B cell (primary cell): ENCODE results near the gene PTCRA. TPM values are rescaled to one million over a fixed set of nuclear protein-coding genes. Genes with fewer than 3 reads are reported as not detected.
"Not testable (repeated sequence)": the region's sequence is repeated elsewhere in the genome, so short reads cannot be mapped to it uniquely, and the experiment has no call there.

Experiments used
- ATAC-seq: fragments of 200-7000 bp; cut with Tn5 transposase; one replicate; pipeline ENCODE4 v1.10.0; 2021; ENCODE audit warnings: low read depth, mild to moderate bottlenecking, moderate number of reproducible peaks, moderate library complexity
- CTCF ChIA-PET: fragments of 350-600 bp; sonication (Branson Sonifier 250); formaldehyde crosslinking; loops from one replicate; lab custom pipeline; 2021; ENCODE audit warnings: antibody characterized with exemption, inconsistent platforms; lab: Charles Lee
- POLR2A ChIA-PET: fragments of 350-600 bp; sonication (Branson Sonifier 250); formaldehyde crosslinking; loops from one replicate; lab custom pipeline; 2021; ENCODE audit warnings: antibody characterized with exemption; lab: Charles Lee
- DNase-seq: peaks from one replicate; pipeline ENCODE4 v3.0.0; 2013
- H2AFZ ChIP-seq: 2 replicates; pipeline ENCODE4 v1.6.1; 2012; ENCODE audit warnings: mild to moderate bottlenecking, low read depth, low read length; ENCODE audit not compliant: insufficient read depth, poor library complexity, severe bottlenecking
- H3K27ac ChIP-seq, 2 donors: 1 replicate in 1 of 2; 2 replicates in 1 of 2; pipeline ENCODE4 v1.5.1; 2012 to 2013; ENCODE audit warnings: low read length in 2 of 2, mild to moderate bottlenecking in 2 of 2, moderate library complexity in 1 of 2
- H3K27me3 ChIP-seq, 4 experiments: fragments of 200-600 bp in 1 of 4; sonication (generic) in 1 of 4; replicated peaks in 1 of 4; 1 replicate in 2 of 4; 2 replicates in 2 of 4; pipeline versions ENCODE4 v1.6.1 to v1.7.0; 2013 to 2016; ENCODE audit warnings: low read length in 3 of 4, mild to moderate bottlenecking in 2 of 4, mixed read lengths in 1 of 4, moderate library complexity in 1 of 4; ENCODE audit not compliant: insufficient read depth in 4 of 4, control insufficient read depth in 3 of 4; ENCODE audit errors: control extremely low read depth in 1 of 4
- H3K36me3 ChIP-seq, 2 experiments: replicated peaks in 1 of 2; 1 replicate in 1 of 2; 2 replicates in 1 of 2; pipeline versions ENCODE4 v1.6.1 to v1.7.1; 2013; ENCODE audit warnings: low read length in 1 of 2; ENCODE audit not compliant: insufficient read depth in 2 of 2, control insufficient read depth in 1 of 2; ENCODE audit errors: control extremely low read depth in 1 of 2, extremely low read depth in 1 of 2
- H3K4me1 ChIP-seq, 2 donors: fragments of 200-600 bp in 1 of 2; sonication (generic) in 1 of 2; 1 replicate in 1 of 2; 2 replicates in 1 of 2; pipeline versions ENCODE4 v1.5.1 to v1.6.1; 2013 to 2017; ENCODE audit warnings: low read length in 2 of 2; ENCODE audit not compliant: control insufficient read depth in 2 of 2, insufficient read depth in 2 of 2
- H3K4me2 ChIP-seq: replicated peaks from 2 replicates; pipeline ENCODE3; 2012; ENCODE audit warnings: mild to moderate bottlenecking, low read depth, low read length; ENCODE audit not compliant: poor library complexity, severe bottlenecking
- H3K4me3 ChIP-seq, 5 experiments: fragments of 200-600 bp in 1 of 5; sonication (generic) in 1 of 5; 1 replicate in 3 of 5; 2 replicates in 2 of 5; pipeline versions ENCODE4 v1.5.1 to v1.7.0; 2011 to 2016; ENCODE audit warnings: low read length in 4 of 5, mild to moderate bottlenecking in 4 of 5, low read depth in 2 of 5, control low read depth in 1 of 5, moderate library complexity in 1 of 5; ENCODE audit not compliant: insufficient read depth in 1 of 5; ENCODE audit errors: control extremely low read depth in 1 of 5, extremely low read depth in 1 of 5
- H3K79me2 ChIP-seq: fragments of 200-600 bp; sonication (generic); one replicate; pipeline ENCODE4 v1.6.0; 2016; ENCODE audit warnings: low read length; ENCODE audit not compliant: control insufficient read depth, insufficient read depth
- H3K9ac ChIP-seq: fragments of 200-600 bp; sonication (generic); 2 replicates; pipeline ENCODE4 v1.6.1; 2017; ENCODE audit warnings: mild to moderate bottlenecking, low read length, moderate library complexity
- H3K9me3 ChIP-seq, 3 donors: one replicate each; pipeline versions ENCODE4 v1.6.1 to v1.7.1; 2013; ENCODE audit warnings: low read length in 2 of 3; ENCODE audit not compliant: control insufficient read depth in 2 of 3, insufficient read depth in 1 of 3; ENCODE audit errors: control extremely low read depth in 1 of 3
- H4K20me1 ChIP-seq: 2 replicates; pipeline ENCODE4 v1.6.0; 2012; ENCODE audit warnings: mild to moderate bottlenecking, low read length; ENCODE audit not compliant: insufficient read depth, control insufficient read depth, poor library complexity, severe bottlenecking
- H3K27ac Mint-ChIP-seq: one replicate; pipeline ENCODE4 v1.8.0; 2021; ENCODE audit warnings: mixed read lengths
- H3K27me3 Mint-ChIP-seq: one replicate; pipeline ENCODE4 v1.8.0; 2021; ENCODE audit warnings: mixed read lengths
- H3K4me1 Mint-ChIP-seq: one replicate; pipeline ENCODE4 v1.8.0; 2021; ENCODE audit warnings: mixed read lengths
- H3K4me3 Mint-ChIP-seq: one replicate; pipeline ENCODE4 v1.8.0; 2021; ENCODE audit warnings: mixed read lengths
- H3K9me3 Mint-ChIP-seq: one replicate; pipeline ENCODE4 v1.8.0; 2022; ENCODE audit warnings: mixed read lengths; ENCODE audit not compliant: insufficient read depth
- EZH2 ChIP-seq: IDR thresholded peaks from 2 replicates; pipeline ENCODE4 v1.6.1; 2012; ENCODE audit warnings: borderline replicate concordance, low read depth, mild to moderate bottlenecking, moderate library complexity, low read length; ENCODE audit not compliant: insufficient read depth, poor library complexity, severe bottlenecking
- WGBS: methylation state at CpG from one replicate; pipeline ENCODE4 v1.1.5; 2013; ENCODE audit warnings: missing lambda C conversion rate; ENCODE audit not compliant: insufficient coverage; 5-methylcytosine and 5-hydroxymethylcytosine counted together
- intact Hi-C: fragments of 100-400 bp; cut with micrococcal nuclease; formaldehyde crosslinking; loops from one replicate; pipeline ENCODE4 v1.10.0; 2022
- polyA plus RNA-seq: library from polyadenylated mRNA; depleted of rRNA; stranded (reverse); fragments of >200 nt; gene quantifications from 2 replicates; pipeline ENCODE4 v1.2.3, GENCODE V29; 2012
- total RNA-seq, 2 donors: library from RNA; stranded (reverse); fragments of 120-200 nt in 1 of 2; gene quantifications; 1 replicate in 1 of 2; 2 replicates in 1 of 2; pipeline versions ENCODE4 v1.2.3 to v1.2.4, GENCODE V29; 2013 to 2022
- TF ChIP-seq, protein P1 (sequence below): fragments of 200-600 bp; IDR thresholded peaks from one replicate; pipeline ENCODE4 v1.8.0; 2022; ENCODE audit warnings: antibody characterized with exemption, mild to moderate bottlenecking

The PTCRA gene
- total and polyA plus RNA-seq, 2 donors (not counting 1 experiment from before 2014, with no cell fraction given), result not detected

- H2AFZ ChIP-seq, result peak overlapping the region; percentile 10
- intact Hi-C loops, result loop anchor here (5.0 kb wide), 2 partner anchors 60 to 605 kb away; partner anchors contain the start of gene GNMT
- H3K27ac Mint-ChIP-seq, H3K27me3 Mint-ChIP-seq, H3K4me3 ChIP-seq, H3K4me1 Mint-ChIP-seq, H3K4me3 Mint-ChIP-seq, DNase-seq, H4K20me1 ChIP-seq, H3K36me3 ChIP-seq, H3K9me3 Mint-ChIP-seq, ATAC-seq, H3K4me1 ChIP-seq, POLR2A ChIA-PET, H3K27me3 ChIP-seq, H3K79me2 ChIP-seq, H3K27ac ChIP-seq, H3K9me3 ChIP-seq, H3K4me2 ChIP-seq, H3K9ac ChIP-seq: not testable (repeated sequence)
- WGBS, result 70% methylated on average over 17 of the region's 22 CpGs
- CTCF ChIA-PET, result interaction anchor here (0.7 to 4.7 kb wide), 5 partner anchors 12 to 241 kb away, joined by 3 to 50 read pairs (median 3); a partner anchor contains a TSS
These were observed 13.2 kb upstream of the PTCRA start for GRCh38 chr6:42902429-42903263.

DNA sequence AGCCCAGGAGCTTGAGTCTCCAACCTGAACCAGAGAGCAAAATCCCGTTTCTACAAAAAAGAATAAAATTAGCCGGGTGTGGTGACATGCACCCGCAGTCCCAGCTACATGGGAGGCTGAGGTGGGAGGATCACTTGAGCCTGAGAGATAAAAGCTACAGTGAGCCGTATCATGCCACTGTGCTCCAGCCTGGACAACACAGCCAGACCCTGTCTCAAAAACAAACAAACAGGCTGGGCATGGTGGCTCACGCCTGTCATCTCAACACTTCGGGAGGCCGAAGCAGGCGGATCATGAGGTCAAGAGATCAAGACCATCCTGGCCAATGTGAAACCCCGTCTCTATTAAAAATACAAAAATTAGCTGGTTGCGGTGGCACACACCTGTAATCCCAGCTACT, 11.4 kb upstream of the PTCRA start:
- no peaks in the 10 kb centered on the region for H3K27me3 ChIP-seq
- H3K4me1 ChIP-seq, result peaks cover 5 to 8% of the 10 kb centered on the region in 2 donors
- ATAC-seq, result no peak
- WGBS, result 98% methylated on average over 7 of the region's 10 CpGs
- POLR2A ChIA-PET, result interaction anchor here (0.7 kb wide), 1 partner anchor 83 kb away, joined by 3 read pairs; no protein-coding TSS in a partner anchor
- DNase-seq, result no peak
- intact Hi-C loops, result loop anchor here (5.0 kb wide), 2 partner anchors 58 to 603 kb away; partner anchors contain the start of gene GNMT
- H3K4me3 ChIP-seq, result no peak overlapping the region
- no peaks in the 10 kb centered on the region for H3K36me3 ChIP-seq
- no peaks in the 10 kb centered on the region for H3K27me3 Mint-ChIP-seq
- CTCF ChIA-PET, result interaction anchor here (0.9 to 2.1 kb wide), 4 partner anchors 14 to 242 kb away, joined by 4 to 11 read pairs (median 6); a partner anchor contains a TSS
- H3K9ac ChIP-seq, result no peak overlapping the region
- H3K27ac Mint-ChIP-seq, result no peak overlapping the region
- H3K9me3 ChIP-seq, result no peaks in the 10 kb centered on the region
- H4K20me1 ChIP-seq, result no peaks in the 10 kb centered on the region
- no peaks in the 10 kb centered on the region for H3K79me2 ChIP-seq
- TF ChIP-seq, protein P1, sequence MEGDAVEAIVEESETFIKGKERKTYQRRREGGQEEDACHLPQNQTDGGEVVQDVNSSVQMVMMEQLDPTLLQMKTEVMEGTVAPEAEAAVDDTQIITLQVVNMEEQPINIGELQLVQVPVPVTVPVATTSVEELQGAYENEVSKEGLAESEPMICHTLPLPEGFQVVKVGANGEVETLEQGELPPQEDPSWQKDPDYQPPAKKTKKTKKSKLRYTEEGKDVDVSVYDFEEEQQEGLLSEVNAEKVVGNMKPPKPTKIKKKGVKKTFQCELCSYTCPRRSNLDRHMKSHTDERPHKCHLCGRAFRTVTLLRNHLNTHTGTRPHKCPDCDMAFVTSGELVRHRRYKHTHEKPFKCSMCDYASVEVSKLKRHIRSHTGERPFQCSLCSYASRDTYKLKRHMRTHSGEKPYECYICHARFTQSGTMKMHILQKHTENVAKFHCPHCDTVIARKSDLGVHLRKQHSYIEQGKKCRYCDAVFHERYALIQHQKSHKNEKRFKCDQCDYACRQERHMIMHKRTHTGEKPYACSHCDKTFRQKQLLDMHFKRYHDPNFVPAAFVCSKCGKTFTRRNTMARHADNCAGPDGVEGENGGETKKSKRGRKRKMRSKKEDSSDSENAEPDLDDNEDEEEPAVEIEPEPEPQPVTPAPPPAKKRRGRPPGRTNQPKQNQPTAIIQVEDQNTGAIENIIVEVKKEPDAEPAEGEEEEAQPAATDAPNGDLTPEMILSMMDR, result no peak
- TF ChIP-seq EZH2, result no peak
- H3K9me3 Mint-ChIP-seq, result no peaks in the 10 kb centered on the region
- H3K4me2 ChIP-seq, result no peak overlapping the region
- H2AFZ ChIP-seq, result no peak overlapping the region
- H3K27ac ChIP-seq, result no peak overlapping the region
- H3K4me1 Mint-ChIP-seq, result peaks cover 6% of the 10 kb centered on the region
- no peak overlapping the region for H3K4me3 Mint-ChIP-seq
